ENCODE data around the gene GLI3. TPM values are rescaled to one million over a fixed set of nuclear protein-coding genes. Genes with fewer than 3 reads are reported as not detected.

The GLI3 gene
- total and polyA plus RNA-seq, 2 of the 8 experiments (the other 6 are each of a cell fraction or from before 2014, with no cell fraction given), result 8.0 to 31.1 TPM

DNA sequence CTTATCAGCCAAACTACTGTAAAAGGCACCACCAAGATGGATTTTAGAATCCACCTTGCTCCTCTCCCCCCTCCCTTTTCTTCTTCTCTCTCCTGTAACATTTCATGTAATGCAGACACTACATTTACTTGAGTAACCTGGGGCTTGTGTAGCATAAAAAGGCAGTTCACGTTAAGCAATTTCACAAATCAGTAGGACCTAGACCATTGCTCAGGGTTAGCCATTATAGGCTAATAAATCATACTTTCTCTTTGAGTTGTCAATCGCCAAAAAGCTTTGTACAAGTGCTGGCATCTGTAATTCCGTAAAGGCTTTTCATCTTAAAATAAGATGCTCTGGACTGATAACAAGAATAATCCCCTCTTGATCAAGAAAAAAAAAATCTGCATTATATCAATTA lies 224.7 kb downstream of the GLI3 start:
- Histone ChIP-seq H2BK20ac (ENCODE audit: low read length) (no peak overlapping the region), H2AFZ (ENCODE audit: low read length) (no peak overlapping the region), H3K23ac (ENCODE audit: insufficient read length) (no peak overlapping the region), H3K23me2 (ENCODE audit: low read depth, low read length) (no peaks in the 10 kb centered on the region), H2BK5ac (ENCODE audit: low read depth, low read length) (no peak overlapping the region), H2BK120ac (replicated peaks; ENCODE audit: low read depth, low read length) (no peak overlapping the region), H3K4me3 (ENCODE audit: extremely low read depth in 1 of 4, insufficient read depth in 2 of 4, low read depth in 3 of 4, low read length in 4 of 4) (no peak overlapping the region), H3K9me3 (ENCODE audit: insufficient read depth in 2 of 2, low read depth in 1 of 2, low read length in 1 of 2) (peaks cover 0 to 3% of the 10 kb centered on the region in 2 experiments; a peak in 2 of 4 replicates), H3K27ac (ENCODE audit: low read depth, low read length) (no peak overlapping the region), H4K8ac (ENCODE audit: extremely low read depth, insufficient read depth, low read length) (no peak overlapping the region), H3K36me3 (ENCODE audit: control insufficient read depth in 2 of 4, insufficient read depth in 4 of 4, low read length in 3 of 4) (peaks cover 0 to 3% (median 0%) of the 10 kb centered on the region in 4 experiments; a peak in 4 of 8 replicates), H3K79me1 (ENCODE audit: low read depth, low read length) (no peaks in the 10 kb centered on the region), H3K4me2 (ENCODE audit: insufficient read depth in 1 of 2, low read depth in 2 of 2, low read length in 2 of 2) (no peak overlapping the region), H3K4me1 (replicated peaks in 1 of 4; ENCODE audit: control insufficient read depth in 3 of 4, insufficient read depth in 4 of 4, low read length in 3 of 4) (no peaks in the 10 kb centered on the region), H4K91ac (replicated peaks; ENCODE audit: insufficient read length, low read length) (no peak overlapping the region), H3K27me3 (replicated peaks in 1 of 4; ENCODE audit: control insufficient read depth in 3 of 4, extremely low read depth in 1 of 4, insufficient read depth in 3 of 4, low read length in 3 of 4) (no peaks in the 10 kb centered on the region), H3K18ac (ENCODE audit: extremely low read depth, low read length) (no peak overlapping the region), H2BK15ac (ENCODE audit: low read length) (no peak overlapping the region), H2BK12ac (ENCODE audit: low read depth, low read length) (no peak overlapping the region), H3K14ac (ENCODE audit: insufficient read length) (no peak overlapping the region), H4K20me1 (replicated peaks in 1 of 2; ENCODE audit: control insufficient read depth in 1 of 2, insufficient read depth in 2 of 2, low read length in 2 of 2) (no peaks in the 10 kb centered on the region), H3K4ac (replicated peaks; ENCODE audit: insufficient read length, low read depth, low read length) (no peak overlapping the region), H3K56ac (replicated peaks; ENCODE audit: insufficient read length, low read depth, low read length) (no peak overlapping the region), H3K9ac (replicated peaks in 1 of 4; ENCODE audit: extremely low read depth in 1 of 4, low read depth in 3 of 4, low read length in 3 of 4) (no peak overlapping the region), H2AK5ac (ENCODE audit: low read depth, low read length) (no peak overlapping the region), H3K79me2 (ENCODE audit: control insufficient read depth in 1 of 2, insufficient read depth in 2 of 2, low read length in 2 of 2) (no peaks in the 10 kb centered on the region), H4K5ac (ENCODE audit: insufficient read length, low read depth, low read length) (no peak overlapping the region)
- FAIRE-seq (no peak), DNase-seq (ENCODE audit: low read depth in 1 of 2, low spot score in 2 of 2) (no peak)
- 95% methylated on average over 3 of the region's 3 CpGs; no CpG with 5 or more reads in 1 of the 2 experiments for WGBS, 2 experiments (ENCODE audit: extremely low coverage in 1 of 2, insufficient coverage in 1 of 2, insufficient read length in 1 of 2, insufficient replicate concordance in 2 of 2, low coverage in 1 of 2, low lambda C conversion rate in 2 of 2, missing lambda C conversion rate in 1 of 2)
- ChIA-PET CTCF (ENCODE audit: partially characterized antibody) (interaction anchor here (0.8 to 3.9 kb wide), 3 partner anchors 13 to 52 kb away, joined by 4 to 45 read pairs (median 4); no protein-coding TSS in a partner anchor), POLR2A (ENCODE audit: partially characterized antibody) (no interaction called here)
- no peak for TF ChIP-seq TEAD4 (IDR thresholded peaks at IDR 0.05; ENCODE audit: low read depth, low read length)
- TF ChIP-seq TCF12 (IDR thresholded peaks at IDR 0.05; ENCODE audit: low read depth, low read length), result no peak
- TF ChIP-seq HDAC6 (IDR thresholded peaks at IDR 0.05; ENCODE audit: low read depth, low read length), result no peak
- TF ChIP-seq SP2 (IDR thresholded peaks at IDR 0.05; ENCODE audit: low read length), result no peak
- TF ChIP-seq POU5F1 (IDR thresholded peaks at IDR 0.05; ENCODE audit: low read depth, low read length), result no peak
- TF ChIP-seq JUN (IDR thresholded peaks at IDR 0.05; ENCODE audit: low read depth, low read length), result no peak
- TF ChIP-seq RNF2 (IDR thresholded peaks at IDR 0.05; ENCODE audit: borderline replicate concordance, low read depth, low read length, missing control alignments, poor library complexity, severe bottlenecking), result no peak
- TF ChIP-seq NANOG (IDR thresholded peaks at IDR 0.05; ENCODE audit: insufficient read depth, low read depth, low read length, poor library complexity, severe bottlenecking), result no peak
- TF ChIP-seq, protein P1, sequence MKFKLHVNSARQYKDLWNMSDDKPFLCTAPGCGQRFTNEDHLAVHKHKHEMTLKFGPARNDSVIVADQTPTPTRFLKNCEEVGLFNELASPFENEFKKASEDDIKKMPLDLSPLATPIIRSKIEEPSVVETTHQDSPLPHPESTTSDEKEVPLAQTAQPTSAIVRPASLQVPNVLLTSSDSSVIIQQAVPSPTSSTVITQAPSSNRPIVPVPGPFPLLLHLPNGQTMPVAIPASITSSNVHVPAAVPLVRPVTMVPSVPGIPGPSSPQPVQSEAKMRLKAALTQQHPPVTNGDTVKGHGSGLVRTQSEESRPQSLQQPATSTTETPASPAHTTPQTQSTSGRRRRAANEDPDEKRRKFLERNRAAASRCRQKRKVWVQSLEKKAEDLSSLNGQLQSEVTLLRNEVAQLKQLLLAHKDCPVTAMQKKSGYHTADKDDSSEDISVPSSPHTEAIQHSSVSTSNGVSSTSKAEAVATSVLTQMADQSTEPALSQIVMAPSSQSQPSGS (IDR thresholded peaks at IDR 0.05; ENCODE audit: low read length), result no peak
- no peak for TF ChIP-seq PHF8 (conservative IDR thresholded peaks at IDR 0.05; ENCODE audit: low read depth, low read length)
- no peak for TF ChIP-seq JUND (IDR thresholded peaks at IDR 0.05; ENCODE audit: low read length)
- TF ChIP-seq KDM5A (IDR thresholded peaks at IDR 0.05; ENCODE audit: low read length), result no peak
